Forelimb muscle (tissue), 1 donor: ENCODE results near the gene TAF5L. TPM values are rescaled to one million over a fixed set of nuclear protein-coding genes. Genes with fewer than 3 reads are reported as not detected.

Experiments
- DNase-seq: peaks from one replicate; pipeline ENCODE4 v3.0.0-alpha.2; 2013; ENCODE audit warnings: low read depth
- polyA plus RNA-seq: library from polyadenylated mRNA; unstranded; fragments of 120-200 nt; gene quantifications from one replicate; pipeline ENCODE4 v1.2.1, GENCODE V29; 2013; ENCODE audit not compliant: insufficient read length

TAF5L gene
- 11.0 TPM for polyA plus RNA-seq

DNA sequence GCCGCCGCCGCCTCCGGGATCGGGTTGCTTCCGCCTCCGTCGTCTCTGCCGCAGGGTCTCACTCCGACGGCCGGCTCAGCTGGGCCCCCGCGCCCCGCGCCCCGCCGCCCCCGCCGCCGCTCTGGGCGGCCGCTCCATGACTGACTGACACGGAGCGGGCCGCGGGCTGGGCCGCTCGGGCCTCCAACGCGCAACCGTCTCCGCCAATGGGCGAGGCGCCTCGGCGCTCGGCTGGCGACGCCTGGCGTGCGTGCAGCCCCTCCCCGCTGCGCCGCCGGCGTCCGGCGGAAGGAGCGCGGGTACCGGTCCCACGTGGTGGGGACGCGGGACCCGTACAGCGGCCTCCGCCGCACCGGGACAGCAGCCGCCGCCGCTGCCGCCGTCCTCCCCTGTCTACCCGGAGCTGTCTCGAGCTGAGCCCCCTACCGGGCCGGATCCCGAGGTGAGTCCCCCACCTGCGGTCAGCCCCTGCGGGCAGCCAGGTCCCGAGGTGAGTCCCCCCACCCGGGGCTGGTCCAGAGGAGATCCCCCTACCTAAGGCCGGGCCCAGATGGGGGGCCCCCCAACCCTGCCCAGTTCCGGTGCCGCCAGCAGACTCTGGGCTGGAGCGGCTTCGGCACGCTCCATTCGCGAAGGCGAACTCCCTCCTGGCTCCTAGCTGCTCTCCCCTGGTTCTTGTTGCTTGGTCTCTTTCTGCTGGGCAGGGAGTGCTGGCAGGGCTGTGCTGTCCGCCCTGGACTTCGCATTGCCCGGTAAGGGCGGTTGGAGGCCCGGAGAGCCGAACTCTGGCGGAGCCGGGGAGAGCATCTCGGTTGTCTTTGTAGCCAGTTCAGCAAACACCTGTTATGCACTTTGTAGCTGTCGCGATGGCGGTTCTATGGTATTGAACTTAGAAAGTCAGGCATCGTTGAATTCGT, at the start of gene TAF5L, which contains the start of gene URB2:
TAF5L (minus strand) TSS at position 208 of the 917 bp plus-strand sequence. CDS start 11,640 bp downstream, outside the sequence.
URB2 (plus strand) TSS at position 333 of the 917 bp plus-strand sequence. CDS start 1,387 bp downstream, outside the sequence.
- peak; percentile 84 for DNase-seq

DNA sequence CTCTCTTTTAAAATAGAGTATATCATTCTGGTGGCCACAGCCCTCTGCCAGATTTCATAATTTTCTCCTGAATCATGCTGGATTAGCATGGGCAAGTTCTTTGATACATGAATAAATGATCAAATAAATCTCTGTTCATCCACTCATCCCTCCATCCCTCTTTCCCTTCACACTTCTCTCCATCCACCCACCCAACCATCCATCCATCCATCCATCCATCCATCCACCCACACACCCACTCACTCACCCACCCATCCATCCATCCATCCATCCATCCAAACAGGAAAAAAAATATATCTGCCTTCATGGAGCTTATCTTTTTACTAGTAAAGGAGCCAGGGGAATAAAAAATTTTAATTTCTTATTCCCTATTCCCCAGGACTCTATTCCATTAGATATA, 49.5 kb upstream of the TAF5L start:
- no peak for DNase-seq

DNA sequence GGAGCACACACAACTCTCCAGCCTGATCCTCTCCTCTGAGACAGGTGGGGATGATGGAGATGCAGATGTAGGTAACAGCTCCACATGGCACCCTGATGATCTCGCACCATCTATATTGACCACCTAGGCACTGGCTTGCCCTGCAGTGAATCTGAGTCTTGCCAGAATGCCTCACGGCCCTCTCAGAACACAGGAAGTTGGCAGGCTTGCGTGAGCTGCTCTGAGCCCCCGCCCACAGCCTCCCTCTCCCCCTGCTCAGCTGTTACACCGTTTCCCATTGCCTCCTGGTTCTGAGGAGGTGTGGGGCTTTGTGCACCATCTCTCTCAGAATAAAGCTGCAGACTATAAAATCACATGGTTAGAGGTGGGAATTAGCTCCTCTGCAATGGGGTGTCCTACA, 48.1 kb upstream of the TAF5L start:
- no peak for DNase-seq

DNA sequence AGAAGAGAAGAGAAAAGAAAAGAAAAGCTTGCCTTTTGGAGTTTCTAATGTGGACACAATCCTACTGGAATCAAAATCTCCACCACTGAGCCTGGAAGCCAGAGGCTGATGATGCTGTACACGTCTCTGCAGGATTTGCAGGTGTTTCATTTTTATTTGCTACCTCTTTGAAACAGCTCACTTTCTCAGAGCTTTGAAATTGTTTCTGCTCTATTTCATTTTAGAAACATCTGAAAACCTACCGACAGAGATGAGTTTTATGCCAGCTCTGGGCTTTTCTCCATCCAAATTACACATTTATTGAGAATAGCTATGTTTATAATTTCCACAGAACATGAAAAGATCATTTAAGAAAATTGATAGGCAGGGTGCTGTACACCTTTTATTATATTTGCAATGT, 46.3 kb upstream of the TAF5L start:
- no peak for DNase-seq

- DNase-seq, result no peak
Measured at GRCh38 chr1:229671310-229671709, 45.4 kb upstream of the TAF5L start.

DNA sequence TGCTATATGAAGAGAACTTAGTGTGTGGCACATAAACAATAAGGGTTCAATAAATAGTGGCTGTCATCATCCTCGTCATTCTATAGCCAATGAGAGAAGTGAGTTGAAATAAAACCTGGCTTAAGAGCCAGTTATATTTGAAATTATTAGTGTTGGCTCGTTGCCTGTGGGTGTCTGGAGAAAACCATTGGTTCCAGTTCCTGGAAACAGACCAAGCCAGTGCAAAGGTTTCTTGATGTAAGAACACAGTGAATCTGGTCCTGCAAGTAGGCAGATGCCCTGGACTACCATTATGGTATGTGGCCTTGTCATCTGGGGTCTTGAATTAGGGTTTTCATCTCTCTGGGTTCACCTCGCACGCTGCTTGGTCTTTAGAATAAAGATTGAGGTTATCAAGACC, 43.4 kb upstream of the TAF5L start:
- no peak for DNase-seq

DNA sequence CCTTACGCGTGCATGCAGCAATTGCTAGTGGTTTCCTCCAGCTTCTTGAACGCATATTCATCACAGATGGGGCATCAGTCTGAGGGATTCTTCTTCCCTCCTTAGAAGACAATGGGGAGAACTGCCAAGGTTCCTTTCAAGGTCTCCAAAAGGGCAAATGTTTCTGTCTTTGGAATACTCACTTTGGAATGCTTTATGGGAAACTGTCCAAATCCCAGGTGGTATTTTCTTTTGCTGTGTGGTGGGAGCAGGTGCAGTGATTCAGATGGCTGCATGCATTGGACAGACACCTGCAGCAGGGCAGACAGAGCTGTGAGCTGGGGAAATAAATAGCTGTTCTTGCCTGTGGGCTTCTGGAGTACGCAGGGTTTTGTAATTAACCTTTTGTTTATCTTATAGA, 40.7 kb upstream of the TAF5L start:
- no peak for DNase-seq

DNA sequence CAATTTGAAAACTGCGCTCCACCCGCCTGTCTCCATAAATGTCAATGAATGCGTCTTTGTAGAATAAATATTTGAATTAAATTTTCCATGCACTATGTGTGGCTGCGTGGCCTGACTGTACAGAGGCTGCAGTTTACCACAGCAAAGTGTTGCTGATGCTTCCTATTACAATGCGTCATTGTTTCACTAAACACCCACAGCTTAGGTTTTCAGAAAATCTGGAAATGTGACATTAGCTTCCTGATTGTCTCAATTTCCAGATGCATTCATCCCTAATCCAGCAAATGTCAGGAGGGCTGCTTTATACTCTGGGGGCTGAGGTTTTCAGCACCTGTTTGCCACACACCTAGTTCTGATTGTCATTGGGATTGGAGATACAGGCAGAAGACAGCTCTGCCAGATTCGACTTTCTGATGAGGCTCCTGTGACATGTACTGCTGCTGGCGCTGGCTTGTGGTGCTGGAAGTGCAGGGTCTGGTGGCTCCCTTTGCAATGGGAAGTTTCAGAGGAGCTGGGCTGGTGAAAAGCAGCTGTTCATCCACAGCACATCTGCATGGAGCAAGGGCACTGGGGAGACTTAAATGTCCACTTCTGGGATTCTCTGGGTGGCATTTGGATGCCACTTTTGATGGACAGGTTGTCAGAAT, 40.1 kb upstream of the TAF5L start:
- no peak for DNase-seq

DNA sequence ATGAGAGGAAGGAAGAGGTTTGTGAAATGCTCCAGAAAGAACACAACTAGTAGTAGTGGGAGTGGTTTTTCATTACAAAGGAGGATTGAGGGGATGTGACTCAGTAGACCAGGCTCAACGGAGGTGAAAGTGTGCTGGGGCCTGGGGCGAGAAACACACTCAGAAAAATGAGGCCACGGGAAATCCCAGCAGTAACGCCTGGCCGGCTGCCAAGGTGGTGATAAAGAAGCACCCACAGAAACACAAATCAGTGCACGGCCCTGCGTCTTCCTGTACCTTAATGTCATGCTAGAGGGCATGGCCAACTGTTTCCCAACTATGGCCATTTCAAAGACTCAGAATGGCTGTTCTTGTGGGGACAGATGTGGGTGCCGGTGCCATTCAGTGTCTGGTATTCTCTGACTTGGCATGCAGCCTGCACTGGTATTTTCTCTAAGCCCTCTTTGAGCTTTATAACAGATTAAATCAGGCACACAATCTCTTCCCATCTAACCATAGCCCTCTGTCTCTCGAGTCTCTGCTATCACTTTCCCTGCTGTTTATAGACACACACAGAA, 38.3 kb upstream of the TAF5L start:
- DNase-seq, result no peak

GRCh38 chr1:229661897-229662296, 36.0 kb upstream of the TAF5L start:
- DNase-seq, result no peak

DNA sequence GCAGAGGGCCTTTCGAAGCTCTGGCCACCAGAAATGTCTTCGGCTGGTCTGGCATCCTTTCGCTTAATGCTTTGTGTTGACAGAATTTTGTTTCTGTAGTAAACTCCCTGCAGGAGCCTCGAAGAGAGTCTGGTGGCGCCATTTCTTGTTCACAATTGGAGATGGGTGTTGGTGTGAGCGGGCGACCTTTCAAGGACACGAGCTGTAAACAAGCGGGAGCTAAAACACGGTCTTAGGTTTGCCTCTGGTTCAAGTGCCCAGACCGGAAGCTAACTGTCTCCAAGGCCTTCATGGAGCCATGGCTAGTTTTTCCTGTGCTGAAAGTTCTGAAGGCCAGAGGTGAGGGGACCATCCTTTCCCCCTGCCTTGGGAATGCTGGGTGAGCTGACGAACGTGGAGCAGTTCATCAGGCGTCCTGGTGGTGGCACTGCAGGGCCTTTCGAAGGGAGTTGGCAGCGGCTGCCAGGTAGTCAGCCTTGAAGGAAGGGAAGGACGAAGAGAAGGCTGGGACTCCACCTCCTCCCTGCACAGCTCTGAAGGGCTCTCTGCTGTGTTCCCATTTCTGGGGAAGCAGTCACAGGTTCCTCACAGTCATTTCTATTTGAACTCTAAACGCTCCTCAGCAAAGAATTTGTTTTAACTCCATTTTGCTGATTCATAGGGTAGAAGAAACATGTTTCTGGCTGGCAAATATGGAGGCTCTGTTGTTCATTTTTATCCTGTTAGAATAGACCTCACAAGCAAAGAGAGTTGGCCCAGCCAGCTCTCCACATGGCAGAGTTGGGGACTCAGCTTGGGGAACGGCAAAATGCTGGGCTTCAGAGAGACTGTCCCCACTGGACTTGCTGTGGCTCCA, 35.3 kb upstream of the TAF5L start:
- peak; percentile 35 for DNase-seq

DNA sequence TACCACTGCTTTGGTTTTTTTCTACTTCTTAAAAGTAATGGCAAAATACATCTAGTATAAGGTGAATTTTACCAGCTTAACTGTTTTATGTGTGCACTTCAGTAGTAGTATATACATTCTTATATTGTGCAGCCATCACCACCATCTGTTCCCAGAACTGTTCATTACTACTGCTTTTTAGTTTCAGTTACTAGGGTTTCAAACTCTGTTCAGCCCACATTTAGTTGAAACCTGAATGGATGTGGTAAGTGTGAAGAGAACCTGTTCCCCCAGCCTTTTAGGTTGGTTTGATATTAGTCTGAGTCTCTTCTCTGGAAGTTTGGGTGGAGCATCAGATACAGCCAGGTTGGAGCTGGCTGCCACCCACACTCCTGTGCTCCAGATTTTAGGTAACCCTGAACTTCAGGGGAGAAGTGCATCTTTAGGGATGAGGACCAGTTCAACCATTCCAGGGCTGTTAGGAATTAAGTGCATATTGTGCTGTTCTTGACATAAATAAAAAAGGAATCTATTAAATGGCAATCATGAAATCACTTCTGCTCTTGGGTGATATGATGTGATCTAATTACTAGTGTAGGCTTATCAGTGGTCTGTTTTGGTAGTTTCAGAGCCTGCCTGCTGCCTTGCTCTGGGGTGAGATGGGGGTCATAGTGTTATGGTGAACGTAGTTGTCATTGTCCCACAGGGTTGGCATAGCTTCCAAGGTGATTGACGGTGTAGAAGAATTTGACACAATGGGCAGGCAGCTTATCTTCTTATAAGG, 32.3 kb upstream of the TAF5L start:
- no peak for DNase-seq

DNA sequence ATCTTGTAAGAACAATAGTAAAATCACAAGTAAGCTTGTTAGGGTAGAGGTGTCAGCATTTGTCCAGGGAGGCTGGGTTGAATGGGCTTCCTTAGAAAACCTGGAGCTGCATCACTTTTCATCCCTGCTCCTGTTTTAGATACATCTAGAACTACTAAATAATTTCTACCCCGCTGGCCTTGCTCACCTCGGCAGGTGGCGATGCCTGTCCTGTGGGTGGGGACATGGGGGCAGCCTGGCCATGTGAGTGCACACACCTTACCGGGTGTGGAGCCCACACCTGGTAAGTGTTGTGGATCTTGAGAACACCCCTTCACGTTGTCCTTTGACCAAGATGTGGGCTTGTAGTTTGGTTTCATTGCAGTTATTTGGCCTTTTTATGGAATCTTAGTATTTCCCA, 29.9 kb upstream of the TAF5L start:
- DNase-seq, result no peak

DNA sequence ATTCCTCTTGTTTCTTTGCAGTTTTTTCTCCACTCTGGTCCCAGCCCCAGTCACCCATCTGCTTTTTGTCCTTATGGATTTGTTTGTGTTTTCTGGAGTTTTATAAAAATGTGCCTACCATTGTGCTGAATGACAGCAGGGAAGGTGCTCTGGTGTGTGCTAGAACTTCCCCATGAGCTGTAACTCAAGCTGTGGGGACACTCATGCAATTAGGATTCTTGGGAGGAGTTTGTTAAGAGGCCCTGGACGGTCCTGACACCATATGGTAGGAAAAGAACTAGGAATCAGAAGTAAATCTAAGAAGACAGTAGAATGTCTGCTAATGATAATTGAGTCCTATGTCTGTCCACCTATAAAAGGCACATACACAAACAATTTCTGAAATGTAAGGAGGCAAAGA, 27.5 kb upstream of the TAF5L start:
- no peak for DNase-seq

DNA sequence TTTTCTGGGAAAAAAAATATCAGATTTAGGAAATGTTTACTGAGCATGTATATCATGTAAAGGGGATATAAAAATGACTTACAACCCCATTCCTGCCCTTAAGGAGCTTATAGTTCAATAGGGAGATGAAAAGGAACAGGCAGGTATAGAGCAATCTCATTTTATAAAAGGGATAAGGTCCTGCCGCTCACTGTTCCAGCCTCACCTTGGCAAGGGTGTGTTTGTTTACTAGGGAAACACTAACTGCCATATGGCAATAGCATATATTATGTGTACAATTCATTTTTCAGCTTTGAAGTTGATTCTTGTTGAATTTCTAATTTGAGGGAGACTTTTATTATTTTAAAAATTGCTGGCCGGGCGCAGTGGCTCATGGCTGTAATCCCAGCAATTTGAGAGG, 25.6 kb upstream of the TAF5L start:
- DNase-seq, result no peak

DNA sequence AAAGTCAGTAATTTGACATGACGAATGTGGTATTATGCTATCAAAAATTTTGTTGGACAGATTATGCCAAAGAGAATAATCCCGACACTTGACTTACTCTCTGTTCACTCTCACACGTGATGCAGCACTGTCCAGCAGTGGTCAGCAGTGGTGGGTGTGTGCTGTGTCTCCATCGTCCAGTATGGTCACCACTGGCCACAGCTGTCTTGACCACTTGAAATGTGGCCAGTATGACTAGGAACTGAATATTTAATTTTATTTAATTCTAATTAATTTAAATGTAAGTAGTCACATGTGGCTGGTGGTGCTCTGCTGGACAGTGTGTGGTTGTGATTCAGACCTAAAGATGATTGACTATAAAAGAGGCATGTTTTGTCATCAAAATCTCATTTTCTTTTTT, 24.1 kb upstream of the TAF5L start:
- DNase-seq, result no peak

- DNase-seq, result no peak
Measured at GRCh38 chr1:229648406-229648805, 22.5 kb upstream of the TAF5L start.

DNA sequence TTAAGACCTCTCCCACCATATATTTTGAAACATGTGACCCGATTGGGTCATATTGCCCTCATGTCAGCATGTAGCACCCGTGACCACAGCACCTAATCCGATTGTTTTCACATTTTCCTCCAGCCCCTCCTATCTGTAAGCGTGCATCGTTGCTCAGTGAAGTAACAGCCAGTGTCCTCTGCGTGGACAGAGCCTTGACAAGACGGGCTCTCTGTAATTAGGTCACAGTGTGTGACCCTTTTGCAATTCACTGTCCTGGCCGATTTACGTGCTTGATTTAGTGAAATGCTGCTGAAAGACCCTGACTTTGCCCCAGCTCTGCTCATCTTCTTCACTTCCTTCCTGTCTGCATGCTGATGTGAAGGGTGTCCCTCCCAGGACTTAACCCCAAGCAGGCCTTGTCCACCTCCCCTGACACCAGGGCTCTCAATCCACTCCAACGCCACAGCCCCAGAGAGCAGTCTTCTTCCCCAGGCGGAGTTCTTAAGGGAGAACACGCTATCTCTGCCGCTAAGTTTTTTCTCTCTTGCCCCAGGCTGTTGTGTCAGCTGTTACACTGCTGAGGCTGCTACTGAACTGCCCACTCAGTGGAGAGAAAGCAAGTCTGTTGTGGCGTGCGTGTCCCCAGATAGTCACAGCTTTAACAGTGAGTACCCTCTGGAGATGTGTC, 19.5 kb upstream of the TAF5L start:
- DNase-seq, result no peak

- no peak for DNase-seq
Measured at GRCh38 chr1:229643996-229644745, 18.2 kb upstream of the TAF5L start.

DNA sequence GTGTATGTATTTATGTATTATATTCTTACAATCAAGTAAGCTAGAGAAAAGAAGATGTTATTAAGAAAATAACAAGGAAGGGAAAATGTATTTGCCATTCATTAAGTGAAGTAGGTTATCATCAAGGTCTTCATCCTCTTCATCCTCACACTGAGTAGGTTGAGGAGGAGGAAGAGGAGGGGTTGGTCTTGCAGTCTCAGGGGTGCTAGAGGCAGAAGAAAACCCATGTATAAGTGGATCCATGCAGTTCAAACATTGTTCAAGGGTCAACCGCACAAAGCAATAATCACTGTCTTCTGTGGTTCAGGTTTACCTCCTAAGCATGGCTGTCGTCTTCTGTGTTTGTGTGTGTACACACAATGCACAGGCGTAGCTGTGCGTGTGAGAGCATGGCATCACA, 17.0 kb upstream of the TAF5L start:
- DNase-seq, result no peak
